ENCODE data around the gene DAPK2.

DNA sequence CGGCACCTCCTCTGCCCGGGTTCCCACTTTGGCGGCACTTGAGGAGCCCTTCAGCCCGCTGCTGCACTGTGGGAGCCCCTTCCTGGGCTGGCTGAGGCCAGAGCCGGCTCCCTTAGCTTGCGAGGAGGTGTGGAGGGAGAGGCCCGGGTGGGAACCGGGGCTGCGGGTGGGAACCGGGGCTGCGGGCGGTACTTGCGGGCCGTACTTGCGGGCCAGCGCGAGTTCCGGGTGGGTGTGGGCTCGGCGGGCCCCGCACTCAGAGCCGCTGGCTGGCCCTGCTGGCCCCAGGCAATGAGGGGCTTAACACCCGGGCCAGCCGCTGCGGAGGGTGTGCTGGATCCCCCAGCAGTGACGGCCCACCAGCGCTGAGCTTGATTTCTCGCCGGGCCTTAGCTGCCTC, 14.4 kb upstream of the DAPK2 start:
- TF ChIP-seq, protein P1, sequence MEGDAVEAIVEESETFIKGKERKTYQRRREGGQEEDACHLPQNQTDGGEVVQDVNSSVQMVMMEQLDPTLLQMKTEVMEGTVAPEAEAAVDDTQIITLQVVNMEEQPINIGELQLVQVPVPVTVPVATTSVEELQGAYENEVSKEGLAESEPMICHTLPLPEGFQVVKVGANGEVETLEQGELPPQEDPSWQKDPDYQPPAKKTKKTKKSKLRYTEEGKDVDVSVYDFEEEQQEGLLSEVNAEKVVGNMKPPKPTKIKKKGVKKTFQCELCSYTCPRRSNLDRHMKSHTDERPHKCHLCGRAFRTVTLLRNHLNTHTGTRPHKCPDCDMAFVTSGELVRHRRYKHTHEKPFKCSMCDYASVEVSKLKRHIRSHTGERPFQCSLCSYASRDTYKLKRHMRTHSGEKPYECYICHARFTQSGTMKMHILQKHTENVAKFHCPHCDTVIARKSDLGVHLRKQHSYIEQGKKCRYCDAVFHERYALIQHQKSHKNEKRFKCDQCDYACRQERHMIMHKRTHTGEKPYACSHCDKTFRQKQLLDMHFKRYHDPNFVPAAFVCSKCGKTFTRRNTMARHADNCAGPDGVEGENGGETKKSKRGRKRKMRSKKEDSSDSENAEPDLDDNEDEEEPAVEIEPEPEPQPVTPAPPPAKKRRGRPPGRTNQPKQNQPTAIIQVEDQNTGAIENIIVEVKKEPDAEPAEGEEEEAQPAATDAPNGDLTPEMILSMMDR (IDR thresholded peaks at IDR 0.05) = no peak
- no peak for TF ChIP-seq POLR2A (IDR thresholded peaks at IDR 0.05; ENCODE audit: low read length)
- no peak for TF ChIP-seq MAZ (IDR thresholded peaks at IDR 0.05; ENCODE audit: borderline replicate concordance, low read depth, low read length)
- TF ChIP-seq, protein P2, sequence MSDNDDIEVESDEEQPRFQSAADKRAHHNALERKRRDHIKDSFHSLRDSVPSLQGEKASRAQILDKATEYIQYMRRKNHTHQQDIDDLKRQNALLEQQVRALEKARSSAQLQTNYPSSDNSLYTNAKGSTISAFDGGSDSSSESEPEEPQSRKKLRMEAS (IDR thresholded peaks at IDR 0.05) = no peak
- TF ChIP-seq RNF2 (IDR thresholded peaks at IDR 0.05; ENCODE audit: borderline replicate concordance, low read depth) = no peak
- TF ChIP-seq RAD21 (conservative IDR thresholded peaks at IDR 0.05 in 1 of 2, IDR thresholded peaks at IDR 0.05 in 1 of 2) = no peak
- TF ChIP-seq, protein P3, sequence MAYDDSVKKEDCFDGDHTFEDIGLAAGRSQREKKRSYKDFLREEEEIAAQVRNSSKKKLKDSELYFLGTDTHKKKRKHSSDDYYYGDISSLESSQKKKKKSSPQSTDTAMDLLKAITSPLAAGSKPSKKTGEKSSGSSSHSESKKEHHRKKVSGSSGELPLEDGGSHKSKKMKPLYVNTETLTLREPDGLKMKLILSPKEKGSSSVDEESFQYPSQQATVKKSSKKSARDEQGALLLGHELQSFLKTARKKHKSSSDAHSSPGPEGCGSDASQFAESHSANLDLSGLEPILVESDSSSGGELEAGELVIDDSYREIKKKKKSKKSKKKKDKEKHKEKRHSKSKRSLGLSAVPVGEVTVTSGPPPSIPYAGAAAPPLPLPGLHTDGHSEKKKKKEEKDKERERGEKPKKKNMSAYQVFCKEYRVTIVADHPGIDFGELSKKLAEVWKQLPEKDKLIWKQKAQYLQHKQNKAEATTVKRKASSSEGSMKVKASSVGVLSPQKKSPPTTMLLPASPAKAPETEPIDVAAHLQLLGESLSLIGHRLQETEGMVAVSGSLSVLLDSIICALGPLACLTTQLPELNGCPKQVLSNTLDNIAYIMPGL (CRISPR knock-in tag; IDR thresholded peaks at IDR 0.05; ENCODE audit: borderline replicate concordance) = no peak
- TF ChIP-seq EP300 (IDR thresholded peaks at IDR 0.05) = no peak
- TF ChIP-seq, protein P4, sequence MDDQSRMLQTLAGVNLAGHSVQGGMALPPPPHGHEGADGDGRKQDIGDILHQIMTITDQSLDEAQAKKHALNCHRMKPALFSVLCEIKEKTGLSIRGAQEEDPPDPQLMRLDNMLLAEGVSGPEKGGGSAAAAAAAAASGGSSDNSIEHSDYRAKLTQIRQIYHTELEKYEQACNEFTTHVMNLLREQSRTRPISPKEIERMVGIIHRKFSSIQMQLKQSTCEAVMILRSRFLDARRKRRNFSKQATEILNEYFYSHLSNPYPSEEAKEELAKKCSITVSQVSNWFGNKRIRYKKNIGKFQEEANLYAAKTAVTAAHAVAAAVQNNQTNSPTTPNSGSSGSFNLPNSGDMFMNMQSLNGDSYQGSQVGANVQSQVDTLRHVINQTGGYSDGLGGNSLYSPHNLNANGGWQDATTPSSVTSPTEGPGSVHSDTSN (IDR thresholded peaks at IDR 0.05) = no peak
- TF ChIP-seq, protein P5, sequence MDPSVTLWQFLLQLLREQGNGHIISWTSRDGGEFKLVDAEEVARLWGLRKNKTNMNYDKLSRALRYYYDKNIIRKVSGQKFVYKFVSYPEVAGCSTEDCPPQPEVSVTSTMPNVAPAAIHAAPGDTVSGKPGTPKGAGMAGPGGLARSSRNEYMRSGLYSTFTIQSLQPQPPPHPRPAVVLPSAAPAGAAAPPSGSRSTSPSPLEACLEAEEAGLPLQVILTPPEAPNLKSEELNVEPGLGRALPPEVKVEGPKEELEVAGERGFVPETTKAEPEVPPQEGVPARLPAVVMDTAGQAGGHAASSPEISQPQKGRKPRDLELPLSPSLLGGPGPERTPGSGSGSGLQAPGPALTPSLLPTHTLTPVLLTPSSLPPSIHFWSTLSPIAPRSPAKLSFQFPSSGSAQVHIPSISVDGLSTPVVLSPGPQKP (IDR thresholded peaks at IDR 0.05; ENCODE audit: low read depth, low read length) = no peak
- TF ChIP-seq BHLHE40 (IDR thresholded peaks at IDR 0.05; ENCODE audit: low read depth, low read length) = no peak
- TF ChIP-seq CEBPB (IDR thresholded peaks at IDR 0.05) = no peak
- TF ChIP-seq, protein P6, sequence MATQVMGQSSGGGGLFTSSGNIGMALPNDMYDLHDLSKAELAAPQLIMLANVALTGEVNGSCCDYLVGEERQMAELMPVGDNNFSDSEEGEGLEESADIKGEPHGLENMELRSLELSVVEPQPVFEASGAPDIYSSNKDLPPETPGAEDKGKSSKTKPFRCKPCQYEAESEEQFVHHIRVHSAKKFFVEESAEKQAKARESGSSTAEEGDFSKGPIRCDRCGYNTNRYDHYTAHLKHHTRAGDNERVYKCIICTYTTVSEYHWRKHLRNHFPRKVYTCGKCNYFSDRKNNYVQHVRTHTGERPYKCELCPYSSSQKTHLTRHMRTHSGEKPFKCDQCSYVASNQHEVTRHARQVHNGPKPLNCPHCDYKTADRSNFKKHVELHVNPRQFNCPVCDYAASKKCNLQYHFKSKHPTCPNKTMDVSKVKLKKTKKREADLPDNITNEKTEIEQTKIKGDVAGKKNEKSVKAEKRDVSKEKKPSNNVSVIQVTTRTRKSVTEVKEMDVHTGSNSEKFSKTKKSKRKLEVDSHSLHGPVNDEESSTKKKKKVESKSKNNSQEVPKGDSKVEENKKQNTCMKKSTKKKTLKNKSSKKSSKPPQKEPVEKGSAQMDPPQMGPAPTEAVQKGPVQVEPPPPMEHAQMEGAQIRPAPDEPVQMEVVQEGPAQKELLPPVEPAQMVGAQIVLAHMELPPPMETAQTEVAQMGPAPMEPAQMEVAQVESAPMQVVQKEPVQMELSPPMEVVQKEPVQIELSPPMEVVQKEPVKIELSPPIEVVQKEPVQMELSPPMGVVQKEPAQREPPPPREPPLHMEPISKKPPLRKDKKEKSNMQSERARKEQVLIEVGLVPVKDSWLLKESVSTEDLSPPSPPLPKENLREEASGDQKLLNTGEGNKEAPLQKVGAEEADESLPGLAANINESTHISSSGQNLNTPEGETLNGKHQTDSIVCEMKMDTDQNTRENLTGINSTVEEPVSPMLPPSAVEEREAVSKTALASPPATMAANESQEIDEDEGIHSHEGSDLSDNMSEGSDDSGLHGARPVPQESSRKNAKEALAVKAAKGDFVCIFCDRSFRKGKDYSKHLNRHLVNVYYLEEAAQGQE (IDR thresholded peaks at IDR 0.05) = no peak

Data from A549 (cell line).